Astrocyte of the spinal cord (primary cell): ENCODE data around the gene ITGA1.
A peak's percentile ranks its signal among the peaks of the same experiment; 100 is the strongest.

Experiments
- DNase-seq: peaks from one replicate; pipeline ENCODE4 v3.0.0; 2011; ENCODE audit warnings: low read depth, low spot score
- H3K4me3 ChIP-seq: 2 replicates; pipeline ENCODE4 v1.5.1; 2011; ENCODE audit warnings: low read depth, mild to moderate bottlenecking, low read length, moderate library complexity
- in situ Hi-C: cut with HindIII; loops from 2 replicates; pipeline ENCODE4 v1.10.0; 2017; ENCODE audit warnings: low sequenced_read_pairs
- TF ChIP-seq, protein P1 (sequence below): IDR thresholded peaks from 2 replicates; pipeline ENCODE4 v1.5.1; 2012; ENCODE audit warnings: low read depth, mild to moderate bottlenecking, low read length, inconsistent platforms

Gene ITGA1

DNA sequence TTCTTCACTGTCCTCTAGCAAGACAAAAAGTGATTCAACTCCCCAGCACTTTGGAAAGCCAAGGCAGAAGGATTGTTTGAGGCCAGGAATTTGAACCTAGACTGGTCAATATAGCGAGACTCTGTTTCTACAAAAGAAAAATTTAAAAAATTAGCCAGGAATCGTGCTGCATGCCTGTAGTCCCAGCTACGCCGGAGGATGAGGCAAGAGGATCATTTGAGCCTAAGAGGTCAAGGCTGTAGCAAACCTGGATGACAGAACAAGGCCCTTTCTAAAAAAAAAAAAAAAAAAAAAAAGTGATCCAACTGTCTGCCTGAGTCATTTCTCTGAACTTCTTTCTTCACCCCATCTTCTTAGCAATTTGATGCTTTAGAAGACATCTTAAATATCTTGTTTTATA, 213.8 kb downstream of the ITGA1 start:
- TF ChIP-seq, protein P1, sequence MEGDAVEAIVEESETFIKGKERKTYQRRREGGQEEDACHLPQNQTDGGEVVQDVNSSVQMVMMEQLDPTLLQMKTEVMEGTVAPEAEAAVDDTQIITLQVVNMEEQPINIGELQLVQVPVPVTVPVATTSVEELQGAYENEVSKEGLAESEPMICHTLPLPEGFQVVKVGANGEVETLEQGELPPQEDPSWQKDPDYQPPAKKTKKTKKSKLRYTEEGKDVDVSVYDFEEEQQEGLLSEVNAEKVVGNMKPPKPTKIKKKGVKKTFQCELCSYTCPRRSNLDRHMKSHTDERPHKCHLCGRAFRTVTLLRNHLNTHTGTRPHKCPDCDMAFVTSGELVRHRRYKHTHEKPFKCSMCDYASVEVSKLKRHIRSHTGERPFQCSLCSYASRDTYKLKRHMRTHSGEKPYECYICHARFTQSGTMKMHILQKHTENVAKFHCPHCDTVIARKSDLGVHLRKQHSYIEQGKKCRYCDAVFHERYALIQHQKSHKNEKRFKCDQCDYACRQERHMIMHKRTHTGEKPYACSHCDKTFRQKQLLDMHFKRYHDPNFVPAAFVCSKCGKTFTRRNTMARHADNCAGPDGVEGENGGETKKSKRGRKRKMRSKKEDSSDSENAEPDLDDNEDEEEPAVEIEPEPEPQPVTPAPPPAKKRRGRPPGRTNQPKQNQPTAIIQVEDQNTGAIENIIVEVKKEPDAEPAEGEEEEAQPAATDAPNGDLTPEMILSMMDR, result no peak
- no peak overlapping the region for H3K4me3 ChIP-seq
- in situ Hi-C loops, result no loop called here
- no peak for DNase-seq

DNA sequence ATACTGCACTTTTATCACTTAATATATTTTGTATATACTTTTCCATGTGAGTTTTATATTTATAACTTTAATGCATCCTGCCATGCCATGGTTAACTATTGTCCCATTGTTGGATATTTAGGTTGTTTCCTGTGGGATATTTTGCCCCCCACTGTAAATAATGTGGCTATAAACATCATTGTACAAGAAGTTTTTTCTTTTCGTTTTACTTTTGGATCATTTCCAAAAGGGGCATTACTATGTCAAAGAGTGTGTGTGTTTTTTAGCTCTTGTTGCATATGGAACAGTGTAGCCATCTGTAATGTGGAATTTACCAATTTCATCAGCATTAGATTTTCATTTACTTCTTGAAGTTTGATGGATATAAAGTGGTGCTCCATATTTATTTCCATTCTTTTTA, 214.8 kb downstream of the ITGA1 start:
- no peak for DNase-seq
- no peak overlapping the region for H3K4me3 ChIP-seq
- TF ChIP-seq, protein P1, result no peak
- in situ Hi-C loops, result no loop called here

DNA sequence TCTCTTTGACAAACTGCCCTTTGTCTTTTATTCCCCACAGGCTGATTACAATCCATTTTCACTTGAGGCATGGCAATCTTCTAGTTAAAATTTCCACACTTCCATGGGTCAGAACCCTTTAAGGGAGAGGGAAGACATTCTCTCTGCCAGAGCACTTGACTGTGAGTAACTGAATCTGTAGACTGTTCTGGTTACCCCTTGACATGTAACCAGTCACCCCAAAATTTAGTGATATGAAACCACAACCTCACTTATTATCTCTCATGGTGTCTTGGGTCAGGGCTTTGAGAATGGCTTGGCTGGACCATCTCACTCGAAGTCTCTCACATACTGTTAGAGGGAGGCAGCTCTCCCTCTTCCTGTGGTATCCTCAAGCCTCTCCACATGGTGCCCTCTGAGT, 215.4 kb downstream of the ITGA1 start:
- TF ChIP-seq, protein P1, result no peak
- in situ Hi-C loops, result no loop called here
- H3K4me3 ChIP-seq, result no peak overlapping the region
- no peak for DNase-seq

DNA sequence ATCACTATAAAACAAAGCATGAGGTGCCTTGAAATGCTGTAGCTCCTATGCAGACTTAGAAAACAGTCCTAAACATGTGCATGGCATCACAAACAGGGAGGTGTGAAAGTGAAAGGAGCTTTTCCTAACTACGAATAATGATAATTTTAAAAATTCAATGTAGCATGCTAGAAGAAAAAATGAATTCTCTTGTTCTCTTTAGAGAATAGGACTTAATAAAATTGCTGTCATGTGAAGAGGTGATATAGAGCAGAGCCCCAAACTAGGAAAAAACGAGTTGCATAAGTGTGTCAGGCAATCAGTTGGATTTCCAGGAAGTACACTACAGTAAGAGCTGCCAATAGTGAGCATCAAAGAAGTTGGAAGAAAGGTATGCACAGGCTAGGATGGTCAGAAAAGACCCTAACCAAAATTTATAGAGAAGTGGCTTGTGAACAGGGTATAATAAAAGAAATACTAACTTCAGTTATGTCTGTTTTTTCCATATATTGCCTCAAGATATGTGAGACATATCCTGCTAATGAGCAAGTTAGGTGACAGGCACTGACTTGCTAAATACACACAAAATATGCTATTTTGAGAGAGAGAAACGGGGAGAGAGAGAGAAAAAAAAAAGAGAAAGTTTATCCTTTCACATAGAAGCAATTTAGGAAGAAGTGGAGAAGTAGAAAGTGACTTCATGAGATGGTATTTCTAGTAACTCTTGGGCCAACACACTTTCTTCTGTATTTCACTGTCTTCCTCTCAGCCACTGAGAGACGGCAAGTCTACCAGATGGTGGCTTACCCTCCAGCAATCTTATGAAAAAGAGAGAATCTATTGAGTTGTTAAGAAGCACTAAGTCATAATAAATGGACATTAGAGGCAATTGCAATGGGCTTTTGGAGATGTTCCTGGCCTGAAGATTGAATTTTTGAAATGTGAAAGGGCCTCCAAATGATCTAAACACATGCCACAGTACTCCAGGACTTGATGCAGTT, 219.5 kb downstream of the ITGA1 start:
- TF ChIP-seq, protein P1, result no peak
- DNase-seq, result no peak
- in situ Hi-C loops, result no loop called here
- no peak overlapping the region for H3K4me3 ChIP-seq

DNA sequence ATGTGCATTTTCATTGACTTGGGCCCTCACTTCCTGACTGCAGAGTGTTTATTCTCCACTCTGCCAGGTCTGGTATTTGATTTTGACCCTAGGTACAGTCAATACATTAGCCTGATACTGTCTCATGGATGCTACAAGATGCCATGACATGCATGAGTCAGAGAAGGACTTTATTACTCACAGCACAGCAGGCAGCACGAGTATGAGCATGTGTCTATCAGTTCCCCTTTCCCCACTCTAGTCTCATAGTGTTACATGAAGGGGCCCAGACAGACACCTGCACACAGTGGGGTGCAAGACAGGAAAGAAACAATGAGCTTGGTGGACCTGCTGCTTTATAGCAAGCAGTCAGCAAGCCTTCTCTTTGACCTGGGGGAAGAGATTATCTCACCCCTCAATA, 221.0 kb downstream of the ITGA1 start:
- no peak overlapping the region for H3K4me3 ChIP-seq
- TF ChIP-seq, protein P1, result no peak
- peak; percentile 53 for DNase-seq
- in situ Hi-C loops, result no loop called here
